HG02938 (cell line): Measurements from ENCODE around the gene TBC1D24.

ENCODE experiments used
- ATAC-seq: cut with Tn5 transposase; IDR thresholded peaks from one replicate; pipeline ENCODE4 v1.9.1; 2021; ENCODE audit warnings: mild to moderate bottlenecking, moderate library complexity; ENCODE audit not compliant: unreplicated experiment

The TBC1D24 gene

DNA sequence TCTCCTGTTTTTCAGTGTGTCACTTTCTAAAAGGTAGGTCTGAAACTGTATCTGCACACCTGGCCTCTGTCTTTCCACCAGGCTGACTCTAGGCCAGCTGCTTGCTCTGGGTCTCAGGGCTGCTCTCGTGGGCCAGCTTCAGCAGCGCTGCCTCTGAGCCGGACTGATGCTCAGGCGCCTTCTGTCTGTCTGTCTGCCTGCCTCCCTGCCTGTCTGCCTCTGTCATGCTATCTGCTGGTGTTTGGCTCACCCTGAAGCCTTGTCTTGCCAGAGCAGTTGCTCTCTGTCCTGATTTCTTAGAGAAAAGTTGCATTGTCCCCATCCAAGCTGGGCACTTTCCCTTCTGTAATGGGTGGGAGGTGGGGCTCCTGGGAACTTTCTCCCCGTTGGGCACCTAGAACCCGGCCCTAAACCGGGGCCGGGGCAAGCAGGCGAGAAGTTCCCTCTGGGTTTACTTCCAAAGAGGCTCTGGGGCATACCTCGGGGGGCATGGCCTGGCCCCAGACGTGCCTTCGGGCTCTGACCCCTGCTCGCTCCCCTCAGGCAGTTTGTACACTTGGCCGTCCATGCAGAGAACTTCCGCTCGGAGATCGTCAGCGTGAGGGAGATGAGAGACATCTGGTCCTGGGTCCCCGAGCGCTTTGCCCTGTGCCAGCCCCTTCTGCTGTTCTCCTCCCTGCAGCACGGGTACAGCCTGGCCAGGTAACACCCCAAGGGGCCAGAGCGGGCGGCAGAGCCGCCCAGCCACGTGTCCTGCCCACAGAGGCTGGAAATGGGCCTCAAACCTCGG is 23.0 kb downstream of the TBC1D24 start:
- no peak for ATAC-seq

DNA sequence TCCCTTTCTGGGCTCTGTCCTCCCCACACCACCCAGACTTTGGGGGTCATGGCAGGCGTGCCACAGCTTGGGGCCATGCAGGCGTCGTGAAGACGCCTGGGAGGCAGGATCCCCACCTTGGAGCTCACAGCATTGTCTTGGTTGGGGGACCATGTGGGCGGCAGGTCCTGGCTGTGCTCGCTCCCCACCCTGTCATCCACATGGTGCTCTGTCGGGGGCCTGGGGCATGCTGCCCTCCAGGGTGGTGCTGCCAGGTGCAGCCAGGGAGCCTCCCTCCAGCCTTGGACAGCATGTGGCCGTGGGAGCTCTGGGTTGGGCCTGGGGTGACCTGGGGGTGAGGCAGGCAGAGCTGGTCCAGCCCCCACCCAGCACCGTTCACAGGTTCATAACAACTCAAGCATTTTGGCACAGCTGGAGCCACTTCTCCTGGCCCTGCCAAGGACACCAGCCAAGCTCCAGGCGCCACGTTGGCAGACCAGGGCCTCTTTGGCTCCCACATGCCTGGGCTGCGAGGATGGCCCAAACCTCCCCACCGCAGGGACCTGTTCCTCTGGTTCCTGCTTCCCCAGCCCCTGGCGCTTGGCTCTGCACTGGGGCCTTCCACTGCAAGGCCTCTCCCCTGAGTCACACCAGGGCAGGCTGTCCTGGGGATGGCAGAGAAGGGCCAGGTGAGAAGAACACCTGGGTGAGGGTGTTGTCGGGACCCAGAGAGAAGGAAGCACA is 23.8 kb downstream of the TBC1D24 start:
- ATAC-seq: no peak

DNA sequence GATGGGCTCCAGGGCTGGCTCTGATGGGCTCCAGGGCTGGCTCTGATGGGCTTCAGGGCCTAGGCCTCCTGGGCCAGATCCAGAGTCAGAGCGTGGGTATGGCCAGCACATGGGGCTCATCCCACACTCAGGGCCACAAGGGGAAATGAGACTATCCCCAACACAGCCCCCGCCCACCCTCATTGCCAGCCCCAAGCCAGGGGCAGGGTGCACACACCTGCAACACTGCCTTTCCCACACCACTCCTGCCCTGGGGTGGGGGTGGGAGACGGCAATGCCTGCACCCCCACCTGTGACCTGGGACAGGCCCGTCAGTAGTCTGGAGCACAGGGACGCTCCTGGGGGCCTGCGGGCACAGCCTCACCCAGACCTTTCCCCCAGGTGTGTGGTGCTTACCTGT is 24.5 kb downstream of the TBC1D24 start:
- no peak for ATAC-seq

DNA sequence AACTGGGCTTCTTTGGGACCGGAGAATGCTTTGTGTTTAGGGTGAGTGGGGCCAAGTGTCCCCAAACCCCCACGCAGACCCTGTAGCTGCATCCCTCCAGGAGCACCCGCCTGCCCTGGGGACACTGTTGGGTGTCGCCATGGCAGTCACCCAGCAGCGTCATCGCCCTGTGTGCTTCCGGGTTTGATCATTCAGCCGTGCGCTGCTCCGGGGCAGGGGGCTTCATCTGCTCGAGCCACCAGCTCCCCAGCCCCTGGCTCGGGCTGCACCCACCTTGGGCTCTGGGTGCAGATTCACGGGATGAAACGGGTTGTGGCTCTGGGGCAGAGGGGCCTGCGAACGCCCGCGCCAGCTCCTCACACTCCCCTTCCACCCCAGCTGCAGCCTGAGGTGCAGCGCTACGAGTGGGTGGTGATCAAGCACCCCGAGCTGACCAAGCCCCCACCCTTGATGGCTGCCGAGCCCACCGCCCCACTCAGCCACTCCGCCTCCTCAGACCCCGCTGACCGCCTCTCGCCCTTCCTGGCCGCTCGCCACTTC is 25.0 kb downstream of the TBC1D24 start:
- no peak for ATAC-seq

DNA sequence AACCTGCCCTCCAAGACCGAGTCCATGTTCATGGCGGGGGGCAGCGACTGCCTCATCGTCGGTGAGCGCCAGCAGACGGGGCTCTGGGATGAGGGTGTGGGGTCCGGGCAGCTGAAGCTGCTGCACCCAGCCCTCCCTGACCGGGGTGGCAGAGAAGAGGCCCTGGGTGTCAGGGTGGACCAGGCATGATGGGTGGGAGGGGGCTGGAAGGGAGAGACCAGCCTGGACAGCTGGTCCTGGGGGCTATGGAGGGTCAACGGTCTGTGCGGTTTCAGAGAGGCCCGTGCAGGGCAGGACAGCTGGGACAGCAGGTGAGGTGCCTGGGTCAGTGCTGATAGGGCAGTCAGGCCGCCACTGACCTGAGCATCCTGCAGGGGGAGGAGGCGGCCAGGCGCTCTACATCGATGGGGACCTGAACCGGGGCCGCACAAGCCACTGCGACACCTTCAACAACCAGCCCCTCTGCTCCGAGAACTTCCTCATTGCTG is 25.5 kb downstream of the TBC1D24 start:
- ATAC-seq: no peak

DNA sequence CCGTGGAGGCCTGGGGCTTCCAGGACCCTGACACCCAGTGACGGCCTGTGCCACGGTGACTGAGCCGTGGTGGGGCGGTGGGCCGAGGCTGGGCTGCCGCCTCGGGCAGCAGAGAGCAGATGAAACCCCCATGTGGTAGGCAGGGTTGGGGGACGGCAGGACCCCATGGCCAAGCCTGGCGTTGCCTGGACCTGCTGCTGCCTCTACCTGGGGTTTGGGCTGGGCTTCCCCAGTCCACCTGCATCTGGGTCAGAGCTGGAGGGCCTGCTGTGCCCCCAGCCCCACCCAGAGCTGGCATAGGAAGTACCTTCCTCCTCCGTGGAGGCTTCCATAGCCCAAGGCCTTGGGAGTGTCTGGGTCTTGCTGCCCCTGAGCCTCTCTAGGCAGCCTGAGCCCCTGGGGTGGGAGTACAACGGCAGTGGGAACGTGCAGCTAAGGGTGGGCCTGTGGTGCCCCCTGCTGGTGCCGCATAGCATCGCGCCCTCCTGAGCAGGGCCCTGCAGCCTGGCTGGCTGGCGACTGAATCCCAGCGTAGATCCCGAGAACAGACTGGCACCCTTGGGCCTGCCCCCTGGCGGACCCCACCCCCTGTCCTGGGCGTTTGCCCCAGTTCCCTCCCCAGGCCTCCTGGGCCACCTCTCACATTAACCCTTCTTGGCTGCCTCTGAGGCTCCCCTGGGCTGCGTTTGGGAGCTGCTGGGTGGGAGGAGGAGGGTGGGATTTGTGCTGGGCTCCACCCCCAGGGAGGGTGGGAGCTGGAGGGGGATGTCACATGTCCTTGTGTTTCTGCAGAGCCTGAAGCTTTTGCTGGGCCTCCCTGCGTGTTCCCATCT is 26.2 kb downstream of the TBC1D24 start:
- no peak for ATAC-seq

DNA sequence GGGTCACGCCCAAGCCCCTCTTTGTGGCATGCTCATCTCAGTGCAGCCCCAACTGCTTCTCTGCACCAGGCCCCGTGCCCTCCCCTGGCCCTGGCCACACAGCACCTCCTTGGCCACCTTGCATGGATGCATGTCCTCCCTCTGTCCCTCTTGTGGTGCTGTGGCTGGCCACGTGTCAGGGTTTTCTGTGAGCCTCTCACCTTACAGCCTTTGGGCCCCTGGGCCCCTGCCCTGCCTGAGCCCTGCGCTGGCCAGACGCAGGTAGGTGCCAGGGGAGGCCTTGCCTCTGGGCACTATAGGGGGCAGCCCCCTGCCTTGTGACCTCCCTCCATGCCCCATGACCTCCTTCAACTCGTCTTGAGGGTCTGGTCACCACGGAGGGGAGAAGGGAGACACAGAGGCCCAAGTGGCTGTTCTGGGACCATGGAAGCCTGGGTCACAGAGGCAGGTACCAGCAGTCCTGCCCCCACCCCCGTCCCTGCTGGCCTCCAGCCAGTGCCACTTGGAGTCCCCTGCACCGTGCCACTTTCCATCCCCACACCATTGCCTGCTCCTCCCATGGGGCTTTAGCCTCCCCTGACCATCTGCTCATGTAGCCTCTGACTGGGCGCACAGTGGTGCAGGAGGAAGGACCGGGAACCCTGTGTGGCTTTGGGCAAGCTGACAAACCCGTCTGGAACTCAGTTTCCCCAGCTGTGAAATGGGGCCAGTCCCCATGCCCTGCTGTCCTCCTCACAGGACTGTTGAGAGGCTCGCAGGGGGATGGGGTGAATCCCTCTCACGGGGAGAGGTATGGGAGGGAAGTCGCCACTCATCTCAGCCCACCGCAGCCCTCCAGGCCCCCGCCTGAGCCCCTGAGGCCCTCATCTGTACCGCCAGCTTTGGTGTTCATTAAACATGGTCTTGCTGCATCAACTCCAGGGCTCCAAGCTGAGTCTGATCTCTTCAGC is 27.3 kb downstream of the TBC1D24 start:
- ATAC-seq: no peak

DNA sequence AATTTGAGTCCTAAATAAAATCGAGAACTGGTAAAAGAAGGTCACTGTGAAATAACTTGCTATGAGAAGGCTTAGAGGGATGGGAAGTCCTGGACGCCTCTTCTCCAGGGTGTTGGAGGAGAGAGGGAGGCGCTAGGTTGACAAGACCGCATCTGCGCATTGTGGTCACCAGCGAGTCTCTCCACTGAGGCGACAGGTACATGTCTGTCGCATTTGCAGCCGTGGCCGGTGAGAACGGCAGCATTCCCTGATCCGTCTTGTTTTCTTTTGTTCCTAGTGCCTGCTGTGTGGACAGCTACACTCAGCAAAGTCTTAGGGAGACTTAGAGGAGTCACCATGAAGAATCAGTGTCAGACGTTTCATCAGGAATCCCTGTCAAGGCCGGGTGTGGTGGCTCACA is 30.8 kb downstream of the TBC1D24 start:
- no peak for ATAC-seq

DNA sequence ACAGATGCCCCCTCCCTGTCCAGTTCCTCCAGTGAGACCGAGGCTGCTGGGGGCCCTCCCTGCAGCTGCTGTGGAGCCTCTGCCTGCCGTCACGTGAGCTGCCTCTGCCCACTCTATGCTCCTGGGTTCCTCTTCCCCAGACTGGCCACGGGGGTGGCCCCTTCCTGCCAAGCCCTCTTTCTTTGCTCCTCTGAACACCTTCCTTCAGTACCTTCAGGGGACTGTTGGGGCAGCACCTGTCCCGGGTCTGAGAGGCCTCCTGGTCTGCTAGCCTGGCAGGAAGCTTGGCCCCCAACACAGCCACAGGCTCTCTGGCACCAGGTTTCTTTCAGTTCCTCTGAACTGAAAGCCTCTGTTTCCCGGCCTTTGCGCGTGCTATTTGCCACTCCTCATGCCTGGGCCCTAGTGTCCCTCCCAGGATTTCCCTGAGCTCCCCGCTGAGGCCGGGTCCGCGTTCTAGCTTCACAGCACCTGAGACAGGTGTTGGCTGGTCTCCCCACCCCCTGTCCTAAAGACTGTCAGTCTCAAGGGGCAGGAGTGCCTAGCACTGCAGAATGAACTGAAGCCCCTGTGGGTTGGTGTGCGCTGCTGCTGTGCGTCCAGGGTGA is 32.2 kb downstream of the TBC1D24 start:
- no peak for ATAC-seq

DNA sequence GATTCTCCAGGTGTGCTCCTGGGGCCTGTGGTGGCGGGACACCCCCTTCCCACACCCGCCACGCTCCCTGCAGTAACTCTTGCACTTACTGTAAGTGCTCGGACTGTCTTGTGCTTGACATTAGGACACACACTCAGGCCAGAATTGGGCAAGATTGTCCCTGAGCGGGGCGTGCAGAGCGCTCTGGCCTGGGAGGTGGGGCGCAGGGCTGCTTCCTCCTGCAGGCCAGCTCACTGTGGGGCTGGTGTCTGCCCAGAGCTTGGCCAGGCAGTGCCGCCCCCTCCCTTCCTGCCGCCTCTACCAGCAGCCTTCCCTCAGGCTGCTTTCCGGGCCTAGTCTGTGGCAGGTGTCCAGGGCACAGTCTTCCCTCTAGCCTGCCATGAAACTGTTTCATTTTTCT is 32.7 kb downstream of the TBC1D24 start:
- ATAC-seq: no peak

DNA sequence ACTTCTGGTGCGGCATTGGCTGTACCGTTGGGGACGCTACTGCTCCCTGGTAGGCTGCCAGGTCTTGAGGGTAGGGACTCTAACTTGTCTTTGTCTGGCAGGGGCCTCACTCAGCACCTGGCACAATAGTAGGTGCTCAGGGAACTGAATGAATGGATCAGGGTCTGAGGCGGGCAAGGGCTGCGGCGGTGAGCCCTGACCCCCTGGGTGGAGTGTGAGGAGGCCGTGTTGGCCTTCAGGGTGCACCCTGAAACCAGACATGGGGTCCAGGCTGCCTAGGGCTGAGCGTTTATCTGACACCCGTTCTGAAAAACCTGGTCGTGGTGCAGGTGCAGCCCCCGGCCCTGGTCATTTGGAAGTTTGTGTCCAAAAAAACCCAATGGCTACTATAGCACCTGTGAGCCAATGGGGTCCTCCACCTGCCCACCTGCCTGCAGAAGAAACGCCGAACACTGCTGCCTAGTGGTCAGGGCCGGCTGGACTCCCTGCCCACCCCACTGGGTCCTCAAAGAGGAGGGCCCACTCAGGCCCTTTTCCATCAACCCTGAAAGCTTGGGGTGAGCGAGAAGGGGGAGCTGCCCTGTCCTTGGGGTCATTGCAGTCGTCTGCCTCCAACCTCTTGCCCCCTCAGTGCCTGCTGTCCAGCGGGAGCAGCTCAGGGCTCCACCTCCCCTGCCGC is 33.9 kb downstream of the TBC1D24 start:
- no peak for ATAC-seq

DNA sequence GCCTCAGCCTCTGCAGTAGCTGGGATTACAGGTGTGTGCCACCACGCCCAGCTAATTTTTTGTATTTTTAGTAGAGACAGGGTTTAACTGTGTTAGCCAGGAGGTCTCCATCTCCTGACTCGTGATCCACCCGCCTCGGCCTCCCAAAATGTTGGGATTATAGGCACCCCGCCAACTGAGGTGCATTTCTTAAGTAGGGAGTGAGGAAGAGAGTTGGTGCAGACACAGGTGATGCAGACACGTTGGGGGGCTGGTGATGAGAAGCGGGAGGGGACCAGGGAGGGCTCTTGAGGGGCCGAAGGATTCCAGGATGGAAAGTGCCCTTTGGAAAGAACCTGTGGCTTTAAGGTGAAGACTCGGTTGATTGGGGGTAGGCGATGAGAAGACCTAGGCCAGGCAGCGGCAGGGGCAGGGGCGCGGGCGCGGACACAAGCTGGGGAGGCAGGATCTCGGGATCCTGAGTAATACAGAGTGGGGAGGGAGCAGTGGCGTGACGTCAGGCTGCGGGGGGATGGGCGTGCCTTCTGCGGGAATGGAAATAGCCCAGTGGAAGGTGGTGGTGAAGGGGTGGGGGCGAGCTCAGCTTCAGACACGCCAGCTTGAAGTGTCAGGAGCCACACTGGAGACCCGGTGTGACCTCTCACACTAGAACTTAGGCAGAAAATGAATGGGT is 36.3 kb downstream of the TBC1D24 start:
- ATAC-seq: no peak

DNA sequence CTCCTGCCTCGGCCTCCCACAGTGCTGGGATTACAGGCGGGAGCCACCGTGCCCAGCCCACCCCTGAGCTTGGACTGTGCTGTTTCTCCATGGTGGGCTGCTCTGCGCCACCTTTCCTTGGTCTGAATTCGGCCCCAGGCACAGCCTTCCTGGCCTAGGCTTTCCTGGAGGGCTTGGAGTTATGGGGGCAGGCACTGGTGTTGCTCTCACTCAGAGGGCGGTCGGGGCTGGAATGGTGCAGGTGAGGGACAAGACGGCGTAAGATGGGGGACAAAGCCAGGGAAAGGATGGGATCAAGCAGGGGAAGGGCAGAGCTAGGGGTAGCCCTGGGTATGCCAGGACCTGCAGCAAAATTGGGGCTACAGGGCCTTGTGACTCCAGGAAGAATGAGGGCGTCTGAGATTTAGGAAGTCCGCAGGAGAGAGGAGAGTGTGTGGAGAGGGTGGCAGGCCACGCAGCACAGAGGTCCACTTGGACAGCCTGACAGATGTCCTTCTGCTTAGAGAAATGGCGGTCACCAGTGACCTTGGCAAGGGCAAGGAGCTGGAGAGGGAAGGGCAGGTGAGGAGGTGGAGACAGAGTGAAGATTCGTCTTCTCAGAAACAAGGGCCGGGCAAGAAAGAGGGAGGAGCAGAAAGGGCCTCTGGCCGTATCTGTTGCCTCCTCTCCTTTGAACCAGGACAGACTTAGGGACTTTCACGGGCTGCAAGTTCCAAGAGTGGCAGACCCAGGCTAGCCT is 37.2 kb downstream of the TBC1D24 start:
- no peak for ATAC-seq

DNA sequence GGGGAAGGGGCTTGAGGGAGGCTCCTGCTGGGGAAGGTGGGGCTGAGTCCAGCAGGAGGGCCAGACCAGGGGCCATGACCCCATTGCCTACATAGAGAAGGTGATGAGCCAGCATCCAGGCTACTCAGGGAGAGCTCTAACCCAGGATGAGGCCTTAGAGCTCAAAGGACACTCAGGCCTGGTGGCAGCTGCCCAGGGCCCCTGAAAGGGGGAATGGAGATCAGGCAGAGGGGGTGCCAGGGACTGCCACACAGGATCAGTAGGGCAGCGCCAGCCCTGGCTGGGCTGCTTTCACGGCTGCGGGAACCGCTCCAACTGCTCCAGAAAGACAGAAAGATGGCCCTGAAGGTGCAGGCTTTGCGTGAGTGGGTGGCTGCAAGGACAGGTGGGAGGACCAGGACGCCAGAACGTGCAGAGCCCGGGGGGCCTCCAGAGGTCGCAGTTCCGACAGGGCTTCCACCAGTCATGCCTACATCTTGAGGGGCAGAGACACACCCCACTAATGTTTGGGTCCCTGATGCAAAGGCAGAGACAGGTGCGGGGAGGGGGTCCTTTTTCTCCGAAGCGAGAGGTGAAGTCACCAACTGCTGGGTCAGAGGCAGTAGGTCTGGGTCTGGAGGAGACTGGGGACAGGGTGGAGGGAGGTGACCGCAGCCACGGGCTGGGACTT is 37.9 kb downstream of the TBC1D24 start:
- ATAC-seq: no peak

DNA sequence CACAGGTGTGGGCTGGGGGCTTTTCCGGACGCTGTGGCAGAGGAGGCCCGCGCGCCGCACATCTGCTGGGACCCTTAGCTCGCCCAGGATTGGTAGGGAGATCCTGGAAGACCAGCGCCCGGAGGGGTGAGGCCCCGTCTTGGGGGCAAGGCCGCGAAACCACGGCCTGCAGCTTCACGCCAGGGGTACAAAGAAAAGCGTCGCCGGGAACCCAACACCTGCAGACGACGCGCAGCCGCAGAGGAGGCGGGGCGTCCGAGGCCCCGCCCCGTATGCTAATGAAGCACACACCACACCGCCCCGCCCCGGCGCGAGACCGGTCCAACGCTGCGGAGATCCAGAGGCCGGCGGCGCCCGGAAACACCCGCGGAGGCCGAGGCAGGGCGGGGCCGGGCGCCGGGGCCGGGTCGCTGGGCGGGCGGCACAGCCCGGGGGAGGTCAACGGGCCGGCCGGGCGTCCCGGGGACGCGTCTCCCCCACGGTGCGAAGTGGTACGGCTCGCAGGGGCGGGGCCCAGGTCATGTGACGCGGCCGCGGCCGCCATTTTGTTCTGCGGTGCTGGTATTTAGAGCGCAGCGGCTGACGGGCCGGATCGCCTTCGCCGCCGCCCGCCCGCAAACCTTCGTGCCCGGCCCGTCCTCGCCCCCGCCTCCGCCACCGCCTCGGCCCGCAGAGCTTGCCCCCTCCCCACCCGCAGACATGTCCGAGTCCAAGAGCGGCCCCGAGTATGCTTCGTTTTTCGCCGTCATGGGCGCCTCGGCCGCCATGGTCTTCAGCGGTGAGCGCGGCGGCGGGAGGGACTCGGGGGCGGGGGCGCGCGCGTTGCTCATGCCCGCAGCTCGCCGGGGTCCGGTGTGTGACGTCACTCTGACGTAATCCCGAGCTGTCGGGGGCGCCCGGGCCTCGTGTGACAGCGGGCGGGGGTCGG is 38.7 kb downstream of the TBC1D24 start, which contains the start of gene ATP6V0C:
TSS of gene ATP6V0C (plus strand) at position 548 of the 928 bp plus-strand sequence. CDS start at position 700, 152 bp downstream.
- ATAC-seq: peak; percentile 57
